Osteocyte (in vitro differentiated cells): Measurements from ENCODE around the gene PTCHD4. TPM values are rescaled to one million over a fixed set of nuclear protein-coding genes. Genes with fewer than 3 reads are reported as not detected.

Experiments
- DNase-seq: peaks from one replicate; pipeline ENCODE4 v3.0.0; 2021; ENCODE audit warnings: mixed read lengths; ENCODE audit not compliant: unreplicated experiment; ENCODE audit errors: extremely low spot score
- H3K27ac Mint-ChIP-seq: one replicate; pipeline ENCODE4 v1.8.0; 2021; ENCODE audit warnings: mild to moderate bottlenecking, mixed read lengths; ENCODE audit not compliant: unreplicated experiment
- H3K27me3 Mint-ChIP-seq: one replicate; pipeline ENCODE4 v1.8.0; 2021; ENCODE audit warnings: mixed read lengths; ENCODE audit not compliant: unreplicated experiment
- H3K36me3 Mint-ChIP-seq: one replicate; pipeline ENCODE4 v1.8.0; 2021; ENCODE audit warnings: mixed read lengths; ENCODE audit not compliant: unreplicated experiment
- H3K4me1 Mint-ChIP-seq: one replicate; pipeline ENCODE4 v1.8.0; 2021; ENCODE audit warnings: mixed read lengths; ENCODE audit not compliant: unreplicated experiment
- H3K4me3 Mint-ChIP-seq: one replicate; pipeline ENCODE4 v1.8.0; 2021; ENCODE audit warnings: mild to moderate bottlenecking, moderate library complexity, mixed read lengths; ENCODE audit not compliant: unreplicated experiment
- H3K9me3 Mint-ChIP-seq: one replicate; pipeline ENCODE4 v1.8.0; 2021; ENCODE audit warnings: mixed read lengths; ENCODE audit not compliant: unreplicated experiment
- CTCF ChIP-seq: fragments of 200-600 bp; sonication (generic); IDR thresholded peaks from 2 replicates; pipeline ENCODE4 v1.5.0; 2021; ENCODE audit warnings: antibody characterized with exemption, mild to moderate bottlenecking, moderate library complexity
- total RNA-seq: library from RNA; stranded (reverse); gene quantifications from 2 replicates; pipeline ENCODE4 v1.2.1, GENCODE V29; 2021

The PTCHD4 gene
- total RNA-seq, 1 donor from 2014 or later: 1.3 TPM

- Mint-ChIP-seq H3K4me3 (no peak overlapping the region), H3K36me3 (no peaks in the 10 kb centered on the region), H3K9me3 (peaks cover 9% of the 10 kb centered on the region), H3K4me1 (peaks cover 28% of the 10 kb centered on the region), H3K27me3 (no peaks in the 10 kb centered on the region), H3K27ac (no peak overlapping the region)
- TF ChIP-seq CTCF: no peak
- DNase-seq: no peak
These were observed 32.9 kb downstream of the PTCHD4 start for GRCh38 chr6:48078120-48078519.

- Mint-ChIP-seq H3K9me3 (peaks cover 9% of the 10 kb centered on the region), H3K4me1 (peaks cover 27% of the 10 kb centered on the region), H3K36me3 (no peaks in the 10 kb centered on the region), H3K4me3 (no peak overlapping the region), H3K27ac (no peak overlapping the region), H3K27me3 (peaks cover 4% of the 10 kb centered on the region)
- TF ChIP-seq CTCF: no peak
- no peak for DNase-seq
These were observed 35.8 kb downstream of the PTCHD4 start for GRCh38 chr6:48075181-48075580.

GRCh38 chr6:48073976-48074767 lies 36.8 kb downstream of the PTCHD4 start:
- Mint-ChIP-seq H3K27ac (peak overlapping the region; percentile 27), H3K4me3 (no peak overlapping the region)

GRCh38 chr6:48071833-48072232 lies 39.2 kb downstream of the PTCHD4 start:
- no peak for TF ChIP-seq CTCF
- H3K4me3 Mint-ChIP-seq: no peak overlapping the region
- H3K27ac Mint-ChIP-seq: no peak overlapping the region
- peaks cover 29% of the 10 kb centered on the region for H3K27me3 Mint-ChIP-seq
- no peaks in the 10 kb centered on the region for H3K36me3 Mint-ChIP-seq
- no peak for DNase-seq
- peaks cover under 1% of the 10 kb centered on the region for H3K9me3 Mint-ChIP-seq
- H3K4me1 Mint-ChIP-seq: peaks cover 31% of the 10 kb centered on the region

More at GRCh38 chr6:48073976-48074767, 36.8 kb downstream of the PTCHD4 start:
- no peak for DNase-seq
- Mint-ChIP-seq H3K36me3 (no peaks in the 10 kb centered on the region), H3K4me1 (peaks cover 23% of the 10 kb centered on the region), H3K9me3 (peaks cover 9% of the 10 kb centered on the region), H3K27me3 (peaks cover 11% of the 10 kb centered on the region)
- TF ChIP-seq CTCF: no peak

- H3K27ac Mint-ChIP-seq: no peak overlapping the region
- peak overlapping the region; percentile 56 for H3K4me3 Mint-ChIP-seq
- peaks cover 22% of the 10 kb centered on the region for H3K4me1 Mint-ChIP-seq
- no peaks in the 10 kb centered on the region for H3K36me3 Mint-ChIP-seq
- no peak for DNase-seq
- no peaks in the 10 kb centered on the region for H3K9me3 Mint-ChIP-seq
- TF ChIP-seq CTCF: no peak
- H3K27me3 Mint-ChIP-seq: peaks cover 30% of the 10 kb centered on the region
These were observed 41.7 kb downstream of the PTCHD4 start for GRCh38 chr6:48069280-48069679.
